ENCODE results near the gene CYTL1.
"Not testable (repeated sequence)": the region's sequence is repeated elsewhere in the genome, so short reads cannot be mapped to it uniquely, and the experiment has no call there.

Gene CYTL1, protein sequence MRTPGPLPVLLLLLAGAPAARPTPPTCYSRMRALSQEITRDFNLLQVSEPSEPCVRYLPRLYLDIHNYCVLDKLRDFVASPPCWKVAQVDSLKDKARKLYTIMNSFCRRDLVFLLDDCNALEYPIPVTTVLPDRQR

DNA sequence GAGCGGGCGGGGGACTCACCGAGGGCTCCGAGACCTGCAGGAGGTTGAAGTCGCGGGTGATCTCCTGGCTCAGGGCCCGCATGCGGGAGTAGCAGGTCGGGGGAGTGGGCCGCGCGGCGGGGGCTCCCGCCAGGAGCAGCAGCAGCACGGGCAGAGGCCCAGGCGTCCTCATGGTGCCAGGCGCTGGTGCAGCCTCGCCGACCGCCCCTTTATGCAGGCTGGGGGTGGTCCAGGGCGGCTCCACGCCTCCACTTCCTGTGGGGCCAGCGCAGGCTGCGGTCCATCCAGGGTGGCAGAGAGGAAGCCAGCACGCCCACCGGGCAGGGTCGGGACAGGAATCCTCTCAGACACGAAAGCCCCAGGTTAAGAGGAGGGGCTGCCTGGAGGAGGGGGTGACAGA is at the start of gene CYTL1:
TSS of gene CYTL1 (minus strand) at position 185 of the 400 bp plus-strand sequence. CDS start at position 172, 13 bp downstream.
- peak; percentile 42 to 45 for DNase-seq

DNA sequence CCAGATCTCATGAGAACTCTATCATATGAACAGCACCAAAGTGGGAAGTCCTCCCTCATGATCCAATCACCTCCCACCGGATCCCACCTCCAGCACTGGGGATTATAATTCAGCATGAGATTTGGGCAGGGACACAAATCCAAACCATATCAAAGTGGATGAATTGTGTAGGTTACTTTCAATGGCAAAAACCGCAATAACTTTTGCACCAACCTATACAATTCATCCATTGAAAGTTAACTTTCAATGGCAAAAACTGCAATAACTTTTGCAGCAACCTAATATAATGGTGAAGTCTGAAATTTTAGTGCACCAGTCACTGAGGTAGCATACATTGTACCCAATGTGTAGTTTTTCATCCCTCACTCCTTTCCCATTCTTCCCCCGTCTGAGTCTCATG is 48.6 kb upstream of the CYTL1 start:
- DNase-seq, result no peak
- TF ChIP-seq GATA1 (IDR thresholded peaks at IDR 0.05; ENCODE audit: low read depth, low read length) (no peak), POLR2A (IDR thresholded peaks at IDR 0.05; ENCODE audit: low read length) (no peak)

More for the DNA sequence above, at the start of gene CYTL1:
- TF ChIP-seq GATA1 (IDR thresholded peaks at IDR 0.05; ENCODE audit: low read depth, low read length) (no peak), POLR2A (IDR thresholded peaks at IDR 0.05; ENCODE audit: low read length) (peak; percentile 21)

DNA sequence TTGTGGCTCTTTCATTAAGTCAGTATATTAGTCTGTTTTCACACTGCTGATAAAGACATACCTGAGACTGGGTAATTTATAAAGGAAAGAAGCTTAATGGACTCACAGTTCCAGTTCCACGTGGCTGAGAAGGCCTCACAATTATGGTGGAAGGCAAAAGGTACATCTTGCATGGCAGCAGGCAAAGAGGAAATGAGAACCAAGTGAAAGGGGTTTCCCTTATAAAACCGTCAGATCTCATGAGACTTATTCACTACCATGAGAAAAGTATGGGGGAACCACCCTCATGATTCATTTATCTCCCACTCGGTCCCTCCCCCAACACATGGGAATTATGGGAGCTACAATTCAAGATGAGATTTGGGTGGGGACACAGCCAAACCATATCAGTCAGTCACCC is 47.7 kb upstream of the CYTL1 start:
- not testable (repeated sequence) for DNase-seq

DNA sequence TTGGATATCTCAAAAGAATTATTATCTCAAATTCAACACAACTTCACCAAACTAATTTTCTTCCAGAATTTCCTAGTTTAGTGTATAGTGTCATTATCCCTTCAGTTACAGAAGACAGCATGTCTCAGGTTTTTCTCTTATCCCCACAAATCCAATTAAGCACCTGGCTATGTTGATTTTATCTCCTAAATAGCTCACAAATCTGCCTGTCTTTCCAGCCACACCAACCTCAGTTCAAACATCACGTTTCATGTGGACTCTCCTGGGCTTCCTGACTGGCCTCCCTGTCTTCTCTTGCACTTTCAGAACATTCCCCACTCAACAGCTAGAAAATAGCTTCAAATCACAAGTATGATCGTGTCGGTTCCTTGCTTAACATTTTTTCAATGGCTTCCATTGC is 46.8 kb upstream of the CYTL1 start:
- TF ChIP-seq GATA1 (IDR thresholded peaks at IDR 0.05; ENCODE audit: low read depth, low read length) (no peak), POLR2A (IDR thresholded peaks at IDR 0.05; ENCODE audit: low read length) (no peak)

DNA sequence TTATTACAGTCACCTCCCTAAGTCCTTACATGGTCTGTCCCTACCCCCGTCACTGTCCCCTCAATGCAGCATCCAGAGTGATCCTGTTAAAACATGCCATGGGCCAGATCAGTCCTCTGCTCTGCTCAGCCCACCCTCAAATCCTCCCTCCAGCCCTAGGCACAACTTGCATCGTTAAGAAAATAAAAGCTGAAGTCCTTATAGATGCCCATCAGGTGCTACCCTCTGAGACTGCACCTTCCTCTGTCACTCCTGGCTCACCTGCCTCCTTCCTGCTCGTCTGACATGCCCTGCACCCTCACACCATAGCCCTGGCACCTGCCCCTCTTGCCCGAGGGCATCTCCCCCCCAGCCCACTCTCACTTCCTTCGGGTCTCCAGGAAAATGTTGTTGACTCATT is 36.2 kb upstream of the CYTL1 start:
- DNase-seq, result no peak
- TF ChIP-seq POLR2A (IDR thresholded peaks at IDR 0.05; ENCODE audit: low read length) (no peak), GATA1 (IDR thresholded peaks at IDR 0.05; ENCODE audit: low read depth, low read length) (no peak)

More for the DNA sequence above, 46.8 kb upstream of the CYTL1 start:
- DNase-seq, result no peak

DNA sequence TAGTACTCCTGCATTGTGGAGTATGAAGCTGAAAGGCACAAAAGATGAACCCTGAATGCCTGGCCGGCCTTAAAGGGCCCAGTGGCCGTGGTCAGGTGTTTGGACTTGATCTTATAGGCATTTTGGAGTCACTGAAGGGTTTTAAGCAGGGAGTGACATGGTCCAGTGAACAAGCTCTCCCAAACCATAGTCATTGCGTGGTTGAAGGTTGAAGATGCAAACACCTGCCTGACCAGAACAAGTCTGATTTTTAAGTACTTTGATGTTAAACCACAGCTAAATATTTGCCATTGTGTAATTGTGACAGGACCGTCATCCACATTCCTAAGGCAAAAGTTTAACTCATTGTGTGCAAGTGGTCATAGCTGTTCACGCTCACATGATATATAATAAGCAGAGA is 35.3 kb upstream of the CYTL1 start:
- no peak for TF ChIP-seq GATA1 (IDR thresholded peaks at IDR 0.05; ENCODE audit: low read depth, low read length)
- TF ChIP-seq POLR2A (IDR thresholded peaks at IDR 0.05; ENCODE audit: low read length), result no peak

DNA sequence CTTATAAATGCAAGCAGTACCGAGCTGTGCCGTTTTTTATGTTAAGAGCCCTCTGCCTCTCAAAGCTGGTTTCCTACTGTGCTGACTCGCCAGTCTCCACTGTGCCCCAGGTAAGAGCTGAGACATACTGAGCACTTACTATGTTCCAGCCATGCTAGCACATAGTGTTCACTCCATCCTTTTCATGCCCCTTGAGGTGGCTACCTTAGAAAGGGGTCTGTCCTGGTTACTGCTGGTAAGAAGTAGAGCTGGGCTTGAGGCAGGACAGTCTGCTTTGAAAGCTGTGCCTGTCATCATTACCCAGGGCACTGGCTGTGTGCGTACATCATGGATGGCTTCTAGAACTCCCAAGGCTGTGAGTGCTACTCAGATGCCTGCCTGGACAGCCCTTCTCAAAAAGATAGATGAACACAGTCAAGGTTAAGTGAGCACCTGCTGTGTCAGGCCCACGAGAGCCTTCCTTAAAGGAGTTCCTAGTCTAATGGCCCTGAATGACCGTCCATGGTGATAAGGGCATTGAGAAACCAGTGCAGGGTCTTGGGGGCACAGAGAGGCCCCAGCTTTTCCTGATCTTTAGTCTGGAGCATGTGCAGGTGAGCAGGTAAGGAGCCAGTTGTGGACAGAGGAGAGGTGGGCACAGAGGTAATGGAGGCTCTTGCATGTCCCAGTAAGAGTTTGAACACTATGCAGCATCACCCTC is 33.6 kb upstream of the CYTL1 start:
- TF ChIP-seq GATA1 (IDR thresholded peaks at IDR 0.05; ENCODE audit: low read depth, low read length) (no peak), POLR2A (IDR thresholded peaks at IDR 0.05; ENCODE audit: low read length) (no peak)

More for the DNA sequence above, 35.3 kb upstream of the CYTL1 start:
- no peak for DNase-seq

DNA sequence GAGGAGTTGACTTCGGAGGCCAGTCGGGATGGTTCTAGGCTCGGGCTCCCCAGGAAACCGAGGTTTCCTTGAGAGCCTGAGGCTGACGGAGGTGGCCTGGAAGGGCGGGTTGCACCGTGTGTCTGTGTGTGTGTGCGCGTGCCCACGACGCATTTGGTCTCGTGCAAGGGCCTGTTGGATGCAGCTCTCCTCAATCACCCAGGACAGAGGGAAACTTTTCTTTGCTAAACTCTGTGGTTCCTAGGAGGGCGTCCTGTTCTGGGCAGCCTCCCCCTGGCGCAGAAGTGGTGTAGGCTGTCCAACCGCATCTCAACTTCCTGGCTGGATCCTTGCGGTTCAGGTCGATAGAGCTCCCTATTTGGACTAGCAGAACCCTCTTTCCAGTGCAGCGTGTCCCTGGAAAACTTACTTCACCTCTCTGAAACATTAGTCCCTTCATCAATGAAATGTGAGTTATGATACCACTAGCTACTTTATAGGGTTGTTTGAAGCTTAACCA is 33.0 kb upstream of the CYTL1 start:
- peak in 1 of 2 experiments; percentile 34 for DNase-seq
- TF ChIP-seq POLR2A (IDR thresholded peaks at IDR 0.05; ENCODE audit: low read length) (no peak), GATA1 (IDR thresholded peaks at IDR 0.05; ENCODE audit: low read depth, low read length) (no peak)

More for the DNA sequence above, 33.6 kb upstream of the CYTL1 start:
- no peak for DNase-seq

DNA sequence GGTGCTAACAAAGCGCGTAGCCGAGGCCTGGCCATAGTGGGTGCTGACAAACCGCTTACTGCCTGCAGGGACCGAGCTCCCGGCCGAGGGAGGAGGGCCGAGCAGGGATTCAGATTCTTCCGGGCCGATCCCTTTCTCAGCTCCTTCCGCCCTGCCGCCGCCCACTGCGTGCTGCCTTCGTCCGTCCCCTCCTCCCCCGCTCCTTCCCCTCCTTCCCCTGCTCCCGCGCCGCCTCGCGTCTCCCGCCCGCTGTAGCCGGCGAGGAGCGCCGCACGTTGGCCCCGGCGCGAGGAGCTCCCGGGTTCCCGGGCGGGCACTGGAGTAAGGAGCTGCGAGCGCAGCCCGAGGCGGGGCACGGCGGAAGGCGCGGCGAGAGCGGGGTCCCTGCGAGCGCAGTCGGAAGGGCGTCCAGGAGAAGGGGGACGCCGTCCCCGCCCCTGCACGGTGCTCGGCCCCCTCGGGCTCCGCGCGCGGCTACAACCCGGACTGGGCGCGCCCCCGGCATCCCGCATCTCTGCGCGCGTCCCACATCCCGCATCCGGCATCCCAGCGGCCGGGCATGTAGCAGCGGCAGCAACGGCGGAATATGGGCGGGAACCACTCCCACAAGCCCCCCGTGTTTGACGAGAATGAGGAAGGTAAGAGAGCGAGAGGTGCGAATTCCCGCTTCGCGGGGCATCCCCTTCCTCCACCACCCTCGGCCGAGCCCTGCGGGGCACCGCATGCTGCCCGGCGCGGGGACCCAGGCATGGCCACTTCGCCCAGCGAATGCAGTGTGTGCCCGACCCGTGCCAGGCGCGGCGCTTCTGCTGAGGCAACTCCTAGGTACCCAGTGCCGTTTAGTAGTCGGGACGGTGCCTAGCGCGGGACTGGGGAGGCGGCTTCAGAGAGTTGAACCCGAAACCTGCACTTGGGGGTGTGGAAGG is 32.3 kb upstream of the CYTL1 start, which contains the start of gene STK32B:
TSS of gene STK32B (plus strand) at position 203 of the 926 bp plus-strand sequence.
- no peak for TF ChIP-seq POLR2A (IDR thresholded peaks at IDR 0.05; ENCODE audit: low read length)
- TF ChIP-seq GATA1 (IDR thresholded peaks at IDR 0.05; ENCODE audit: low read depth, low read length), result no peak

DNA sequence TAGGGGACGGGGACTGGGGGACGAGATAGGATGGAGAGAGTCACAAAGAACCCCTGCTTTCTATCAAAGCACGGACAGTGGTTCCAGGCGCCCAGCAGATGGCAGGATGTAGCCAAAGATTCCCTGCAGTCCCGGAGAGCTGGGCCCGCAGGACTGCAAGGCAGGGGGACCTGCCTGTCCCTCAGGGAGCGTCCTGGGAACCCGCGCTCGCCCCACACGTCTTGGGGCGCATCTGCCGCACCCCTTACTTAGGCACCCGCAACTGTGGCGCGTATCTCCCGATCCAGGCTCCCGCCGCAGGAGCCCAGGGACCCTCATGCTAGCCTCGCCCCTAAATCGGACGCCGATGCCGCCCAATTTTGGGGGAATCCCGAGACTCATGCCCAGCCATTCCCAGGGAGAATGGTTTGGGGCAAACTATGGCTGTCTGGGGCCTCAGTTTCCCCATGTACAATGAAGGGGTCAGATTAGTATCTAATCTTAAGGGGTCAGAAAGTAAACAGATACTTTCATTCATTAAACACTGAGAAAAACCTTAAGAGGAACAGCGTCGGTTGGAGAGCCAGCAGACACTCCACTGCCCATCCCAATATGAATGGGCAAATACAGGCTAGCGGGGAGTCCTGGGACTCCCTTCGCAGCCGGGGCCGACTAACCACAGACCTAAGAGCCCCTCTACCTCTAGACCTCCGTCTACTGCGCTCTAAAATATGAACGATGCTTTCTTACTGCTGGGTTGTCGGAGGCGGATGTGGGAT is 31.4 kb upstream of the CYTL1 start:
- TF ChIP-seq GATA1 (IDR thresholded peaks at IDR 0.05; ENCODE audit: low read depth, low read length) (no peak), POLR2A (IDR thresholded peaks at IDR 0.05; ENCODE audit: low read length) (no peak)
- DNase-seq, result peak; percentile 80 to 82

More for the DNA sequence above, 32.3 kb upstream of the CYTL1 start, which contains the start of gene STK32B:
- peak; percentile 56 to 65 for DNase-seq

DNA sequence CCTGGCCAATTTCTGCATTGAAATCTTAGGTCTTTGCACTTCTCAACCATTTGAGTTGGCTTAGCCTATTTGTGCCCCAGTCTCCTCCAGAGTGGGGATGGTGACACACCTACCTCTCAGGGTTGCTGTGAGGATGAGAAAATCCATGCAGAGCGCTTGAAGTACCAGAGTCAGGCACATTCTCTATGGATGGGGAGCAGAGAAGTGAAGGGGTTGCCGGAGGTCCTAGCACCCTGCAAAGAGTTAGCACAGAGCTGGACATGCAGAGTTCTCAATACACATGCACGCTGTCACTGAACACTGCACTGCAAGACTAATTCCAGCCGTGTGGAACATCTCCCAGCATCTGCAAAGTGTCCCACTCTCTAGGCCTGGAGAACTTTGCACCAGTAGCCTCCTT is 29.5 kb upstream of the CYTL1 start:
- TF ChIP-seq POLR2A (IDR thresholded peaks at IDR 0.05; ENCODE audit: low read length) (no peak), GATA1 (IDR thresholded peaks at IDR 0.05; ENCODE audit: low read depth, low read length) (no peak)
- no peak for DNase-seq

DNA sequence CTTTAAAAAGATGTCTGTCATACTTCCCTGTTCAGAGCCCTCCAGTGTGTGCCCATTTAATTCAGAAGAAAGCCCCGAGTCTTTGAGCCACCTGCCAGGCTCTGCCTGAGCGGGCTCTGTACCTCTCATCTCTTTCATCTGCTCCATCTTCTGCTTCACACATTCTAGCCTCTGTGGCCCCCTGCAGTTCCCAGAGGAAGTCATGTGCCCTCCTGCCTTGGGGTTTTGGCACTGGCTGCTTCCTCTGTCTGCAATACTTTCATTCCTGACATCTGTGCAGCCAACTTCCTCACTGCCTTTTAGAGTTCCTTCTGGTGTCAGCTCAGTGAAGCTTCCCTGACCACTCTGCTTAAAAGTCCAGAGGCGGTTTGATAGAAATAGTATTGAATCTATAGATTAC is 25.8 kb upstream of the CYTL1 start:
- peak in 1 of 2 experiments; percentile 8 for DNase-seq
- TF ChIP-seq GATA1 (IDR thresholded peaks at IDR 0.05; ENCODE audit: low read depth, low read length) (no peak), POLR2A (IDR thresholded peaks at IDR 0.05; ENCODE audit: low read length) (no peak)

DNA sequence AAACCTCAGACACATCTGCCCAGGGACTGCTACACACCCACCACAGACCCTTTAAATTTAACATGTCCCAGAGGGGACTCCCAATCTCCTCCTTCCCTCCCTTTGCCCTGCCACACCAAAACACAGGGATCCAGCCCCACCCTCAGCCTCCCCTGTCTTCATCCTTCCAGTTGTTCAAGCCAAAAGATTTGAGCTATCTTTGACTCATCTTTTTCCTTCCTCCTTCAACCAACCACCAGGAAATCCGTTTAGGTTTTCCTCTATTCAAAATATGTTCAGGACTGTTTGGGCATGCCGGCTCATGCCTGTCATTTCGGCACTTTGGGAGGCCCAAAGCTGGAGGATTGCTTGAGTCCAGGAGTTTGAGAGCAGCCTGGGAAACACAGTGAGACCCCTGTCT is 25.1 kb upstream of the CYTL1 start:
- no peak for TF ChIP-seq POLR2A (IDR thresholded peaks at IDR 0.05; ENCODE audit: low read length)
- TF ChIP-seq GATA1 (IDR thresholded peaks at IDR 0.05; ENCODE audit: low read depth, low read length), result no peak

More for the DNA sequence above, 25.1 kb upstream of the CYTL1 start:
- DNase-seq, result no peak

All from erythroblast (primary cell).